Tibial artery (tissue), 4 donors: ENCODE results near the gene CEP170.

ENCODE experiments used
- DNase-seq, 2 donors: peaks; one replicate each; pipeline ENCODE4 v3.0.0-alpha.2; 2019
- H3K27ac ChIP-seq, 2 donors: fragments of 200-600 bp; sonication (generic) in 1 of 2; 1 replicate in 1 of 2; 2 replicates in 1 of 2; pipeline ENCODE4 v1.5.1; 2018 to 2019; ENCODE audit warnings: mild to moderate bottlenecking in 1 of 2
- H3K27me3 ChIP-seq, 2 donors: fragments of 200-600 bp; sonication (generic) in 1 of 2; one replicate each; pipeline versions ENCODE4 v1.5.1 to v1.6.0; 2016 to 2019
- H3K36me3 ChIP-seq, 3 donors: fragments of 200-600 bp; sonication (generic) in 2 of 3; one replicate each; pipeline ENCODE4 v1.5.1; 2016 to 2019; ENCODE audit warnings: mild to moderate bottlenecking in 2 of 3
- H3K4me1 ChIP-seq, 4 donors: fragments of 200-600 bp; sonication (generic) in 2 of 4; 1 replicate in 3 of 4; 2 replicates in 1 of 4; pipeline ENCODE4 v1.5.1; 2016 to 2019
- H3K4me3 ChIP-seq, 2 donors: fragments of 200-600 bp; sonication (generic) in 1 of 2; 1 replicate in 1 of 2; 2 replicates in 1 of 2; pipeline ENCODE4 v1.5.1; 2018 to 2019; ENCODE audit warnings: mild to moderate bottlenecking in 2 of 2
- H3K9me3 ChIP-seq, 3 donors: fragments of 200-600 bp; sonication (generic) in 1 of 3; one replicate each; pipeline ENCODE4 v1.5.1; 2016 to 2019
- CTCF ChIP-seq, 2 experiments: fragments of 200-600 bp in 1 of 2; fragments of 450-650 bp in 1 of 2; IDR thresholded peaks; one replicate each; pipeline ENCODE4 v1.5.1; 2017 to 2019; ENCODE audit warnings: antibody characterized with exemption in 2 of 2, mild to moderate bottlenecking in 1 of 2, moderate library complexity in 1 of 2
- intact Hi-C: fragments of 100-400 bp; cut with DNase I; formaldehyde crosslinking; loops from one replicate; pipeline ENCODE4 v1.15.0; 2023; ENCODE audit warnings: low total_unique reads

The CEP170 gene

GRCh38 chr1:243250102-243250501 is 5.0 kb downstream of the CEP170 start:
- intact Hi-C loops, result no loop called here
- no peak for TF ChIP-seq CTCF (IDR thresholded peaks at IDR 0.05)
- H3K4me1 ChIP-seq, result peaks cover 0 to 61% (median 11%) of the 10 kb centered on the region in 4 donors
- no peak overlapping the region for H3K27ac ChIP-seq
- H3K4me3 ChIP-seq, result no peak overlapping the region
- DNase-seq, result no peak
- H3K27me3 ChIP-seq, result no peaks in the 10 kb centered on the region
- H3K9me3 ChIP-seq, result no peaks in the 10 kb centered on the region
- no peaks in the 10 kb centered on the region for H3K36me3 ChIP-seq

GRCh38 chr1:243249214-243249613 is 5.9 kb downstream of the CEP170 start:
- Histone ChIP-seq H3K9me3 (no peaks in the 10 kb centered on the region), H3K4me1 (peaks cover 0 to 61% (median 11%) of the 10 kb centered on the region in 4 donors), H3K4me3 (no peak overlapping the region), H3K27ac (no peak overlapping the region), H3K27me3 (no peaks in the 10 kb centered on the region), H3K36me3 (no peaks in the 10 kb centered on the region)
- TF ChIP-seq CTCF (IDR thresholded peaks at IDR 0.05), result no peak
- no peak for DNase-seq
- intact Hi-C loops, result no loop called here

- no peak overlapping the region for H3K4me3 ChIP-seq
- intact Hi-C loops, result no loop called here
These were observed 7.2 kb downstream of the CEP170 start for GRCh38 chr1:243247901-243248300.

GRCh38 chr1:243246916-243247315 is 8.2 kb downstream of the CEP170 start:
- H3K27ac ChIP-seq, result peak overlapping the region in 1 of 2 donors; percentile 23
- no peaks in the 10 kb centered on the region for H3K9me3 ChIP-seq
- TF ChIP-seq CTCF (IDR thresholded peaks at IDR 0.05), result no peak
- no peaks in the 10 kb centered on the region for H3K27me3 ChIP-seq
- intact Hi-C loops, result no loop called here
- no peaks in the 10 kb centered on the region for H3K36me3 ChIP-seq
- peaks cover 0 to 41% (median 6%) of the 10 kb centered on the region in 4 donors for H3K4me1 ChIP-seq
- no peak for DNase-seq
- no peak overlapping the region for H3K4me3 ChIP-seq

More at GRCh38 chr1:243247901-243248300, 7.2 kb downstream of the CEP170 start:
- Histone ChIP-seq H3K36me3 (no peaks in the 10 kb centered on the region), H3K4me1 (peaks cover 0 to 51% (median 9%) of the 10 kb centered on the region in 4 donors), H3K27me3 (no peaks in the 10 kb centered on the region), H3K27ac (no peak overlapping the region), H3K9me3 (no peaks in the 10 kb centered on the region)
- DNase-seq, result no peak
- TF ChIP-seq CTCF (IDR thresholded peaks at IDR 0.05), result no peak

GRCh38 chr1:243244432-243244841 is 10.6 kb downstream of the CEP170 start:
- Histone ChIP-seq H3K27me3 (no peaks in the 10 kb centered on the region), H3K4me3 (no peak overlapping the region), H3K27ac (no peak overlapping the region), H3K36me3 (no peaks in the 10 kb centered on the region), H3K4me1 (peaks cover 0 to 26% (median 2%) of the 10 kb centered on the region in 4 donors), H3K9me3 (no peaks in the 10 kb centered on the region)
- no peak for DNase-seq
- intact Hi-C loops, result no loop called here
- no peak for TF ChIP-seq CTCF (IDR thresholded peaks at IDR 0.05)
